A549 (cell line): Measurements from ENCODE around the gene CPA1. TPM values are rescaled to one million over a fixed set of nuclear protein-coding genes. Genes with fewer than 3 reads are reported as not detected.
A peak's percentile ranks its signal among the peaks of the same experiment; 100 is the strongest.

Experiments used
- ATAC-seq, 2 experiments: fragments of 200-7000 bp in 1 of 2; fragments of >200 bp in 1 of 2; cut with Nextera tagmentation in 1 of 2; cut with Tn5 transposase in 1 of 2; 3 replicates each; pipeline versions ENCODE4 v1.8.0 to v1.9.1; 2018 to 2020; ENCODE audit warnings: mild to moderate bottlenecking in 1 of 2, moderate library complexity in 1 of 2
- CTCF ChIA-PET: fragments of 300-600 bp; sonication (Branson Sonifier 250); formaldehyde crosslinking; extraction: SDS; loops from one replicate; lab custom pipeline; 2021; ENCODE audit warnings: antibody characterized with exemption, inconsistent platforms; lab: Yijun Ruan, JAX
- POLR2A ChIA-PET: fragments of 350-600 bp; formaldehyde crosslinking; extraction: SDS; loops from one replicate; lab custom pipeline; 2021; ENCODE audit warnings: antibody characterized with exemption, inconsistent platforms; lab: Yijun Ruan, JAX
- DNase-seq, 2 experiments: peaks; one replicate each; pipeline versions ENCODE4 v3.0.0 to v3.0.0-alpha.2; 2011 to 2016; ENCODE audit warnings: low read depth in 1 of 2, low spot score in 1 of 2
- FAIRE-seq: peaks from 2 replicates; lab custom pipeline; 2011; peaks lifted over from hg19 to GRCh38; lab: Jason Lieb, UNC
- H3K27ac ChIP-seq, 2 experiments: fragments of >200 bp; sonication (Bioruptor Twin); formaldehyde crosslinking; 3 replicates each; pipeline ENCODE4 v1.5.1; 2016 to 2017
- H3K4me1 ChIP-seq: fragments of >200 bp; sonication (Bioruptor Twin); formaldehyde crosslinking; 3 replicates; pipeline ENCODE4 v1.6.1; 2016
- H3K4me2 ChIP-seq: fragments of >200 bp; sonication (Bioruptor Twin); formaldehyde crosslinking; 3 replicates; pipeline ENCODE4 v1.6.1; 2016
- H3K4me3 ChIP-seq: fragments of >200 bp; sonication (Bioruptor Twin); formaldehyde crosslinking; 3 replicates; pipeline ENCODE4 v1.5.1; 2016
- H3K9me3 ChIP-seq: fragments of >200 bp; sonication (Bioruptor Twin); formaldehyde crosslinking; 3 replicates; pipeline ENCODE4 v1.6.1; 2016
- BHLHE40 ChIP-seq: IDR thresholded peaks from 2 replicates; pipeline ENCODE4 v1.6.1; 2012; ENCODE audit warnings: low read depth, low read length, inconsistent platforms
- CBX2 ChIP-seq: fragments of 200-600 bp; sonication (generic); IDR thresholded peaks from 2 replicates; pipeline ENCODE4 v1.6.1; 2016; ENCODE audit warnings: low read depth, mild to moderate bottlenecking, borderline replicate concordance
- CBX8 ChIP-seq: fragments of 200-600 bp; sonication (generic); IDR thresholded peaks from 2 replicates; pipeline ENCODE4 v1.6.1; 2016
- CHD2 ChIP-seq: fragments of 150-350 bp; IDR thresholded peaks from 2 replicates; pipeline ENCODE4 v1.6.1; 2014; ENCODE audit warnings: low read length; ENCODE audit not compliant: partially characterized antibody
- CHD4 ChIP-seq: fragments of 200-600 bp; sonication (generic); IDR thresholded peaks from 2 replicates; pipeline ENCODE4 v1.6.1; 2016; ENCODE audit warnings: antibody characterized with exemption, mild to moderate bottlenecking, borderline replicate concordance
- GATA3 ChIP-seq: IDR thresholded peaks from 2 replicates; pipeline ENCODE4 v1.6.1; 2012; ENCODE audit warnings: borderline replicate concordance
- HDAC2 ChIP-seq: fragments of 200-600 bp; sonication (generic); IDR thresholded peaks from 2 replicates; pipeline ENCODE4 v1.6.1; 2016
- HOXB5 ChIP-seq: fragments of 250-450 bp; sonication (Bioruptor Pico); IDR thresholded peaks from 2 replicates; pipeline ENCODE4 v1.5.0; 2020; ENCODE audit warnings: mild to moderate bottlenecking, moderate library complexity
- JUN ChIP-seq, 2 experiments: fragments of >200 bp; sonication (Bioruptor Twin); formaldehyde crosslinking; IDR thresholded peaks; 2 replicates in 1 of 2; 3 replicates in 1 of 2; pipeline ENCODE4 v1.6.1; 2016 to 2017
- JUNB ChIP-seq: fragments of >200 bp; sonication (Bioruptor Twin); formaldehyde crosslinking; IDR thresholded peaks from 2 replicates; pipeline ENCODE4 v1.6.1; 2016
- KDM1A ChIP-seq: fragments of 200-600 bp; sonication (generic); IDR thresholded peaks from 2 replicates; pipeline ENCODE4 v1.6.1; 2016; ENCODE audit warnings: low read depth, mild to moderate bottlenecking
- KDM5A ChIP-seq: fragments of 200-600 bp; sonication (generic); IDR thresholded peaks from 2 replicates; pipeline ENCODE4 v1.6.1; 2016; ENCODE audit warnings: antibody characterized with exemption, mild to moderate bottlenecking
- PHF8 ChIP-seq: fragments of 200-600 bp; sonication (generic); IDR thresholded peaks from 2 replicates; pipeline ENCODE4 v1.6.1; 2016; ENCODE audit warnings: low read depth, mild to moderate bottlenecking, antibody characterized with exemption, moderate library complexity, borderline replicate concordance
- POLR2A ChIP-seq: IDR thresholded peaks from 2 replicates; pipeline ENCODE4 v1.6.1; 2012; ENCODE audit warnings: mild to moderate bottlenecking, low read length
- POLR2AphosphoS2 ChIP-seq: conservative IDR thresholded peaks from 2 replicates; pipeline ENCODE4 v1.6.1; 2012; ENCODE audit warnings: low read length, improper control_type of control experiment, inconsistent platforms
- SREBF2 ChIP-seq: fragments of 450-650 bp; IDR thresholded peaks from 2 replicates; pipeline ENCODE4 v1.6.1; 2014; ENCODE audit warnings: mild to moderate bottlenecking, moderate library complexity
- WGBS: methylation state at CpG from one replicate; pipeline ENCODE4 v1.1.6; 2017; ENCODE audit errors: missing lambda C conversion rate; 5-methylcytosine and 5-hydroxymethylcytosine counted together
- polyA plus RNA-seq, 4 experiments: library from polyadenylated mRNA; depleted of rRNA in 3 of 4; stranded (reverse); fragments of >200 nt; fragmentation: RNase III in 1 of 4; extraction: RNeasy Plus Mini Kit Qiagen cat#74134 plus additional on column Dnase treatment in 1 of 4; gene quantifications; 2 replicates in 3 of 4; 3 replicates in 1 of 4; pipeline ENCODE4 v1.2.3, GENCODE V29; 2011 to 2017

Gene CPA1
- polyA plus RNA-seq, 2 of the 4 experiments (the other 2 are of a cell fraction): not detected

DNA sequence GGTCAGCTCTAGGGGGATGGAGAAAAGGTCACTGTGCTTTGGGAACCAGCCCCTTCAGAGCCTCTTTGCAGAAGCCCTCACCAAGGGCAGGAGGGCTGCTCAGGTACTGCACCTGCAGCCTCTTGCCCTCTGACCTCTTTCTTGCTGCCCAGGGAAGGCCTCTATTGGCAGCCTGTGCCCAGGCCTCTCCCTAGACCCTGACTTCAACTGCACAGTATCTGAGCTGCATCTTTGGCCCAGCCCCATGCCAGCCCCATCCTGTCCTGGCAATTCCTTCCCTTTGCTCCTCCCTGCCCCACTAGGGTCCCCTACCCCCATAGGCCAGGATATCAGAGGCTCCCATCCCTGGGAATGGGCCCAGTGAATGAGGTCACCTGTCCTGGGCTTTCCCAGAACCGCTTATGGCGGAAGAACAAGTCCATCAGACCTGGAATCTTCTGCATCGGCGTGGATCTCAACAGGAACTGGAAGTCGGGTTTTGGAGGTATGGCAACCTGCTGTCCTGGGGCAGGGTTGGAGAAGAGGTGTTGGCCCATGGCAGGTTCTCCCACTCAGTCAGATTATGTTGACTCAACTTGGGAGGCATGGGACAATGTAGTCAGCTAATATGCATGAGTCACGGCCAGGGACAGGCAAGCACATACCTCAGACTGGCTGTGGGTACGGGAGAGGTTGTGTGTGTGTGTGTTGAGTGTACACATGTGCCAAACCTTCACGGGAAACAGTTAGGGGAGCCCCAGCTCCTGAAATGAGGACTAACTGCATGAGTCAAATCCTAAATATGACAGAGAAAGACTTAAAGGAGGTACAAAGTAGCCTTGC, 17.1 kb upstream of the CPA1 start (continued):
- TF ChIP-seq HDAC2: no peak
- no peak for TF ChIP-seq CHD2
- TF ChIP-seq JUNB: peak; percentile 45; the same call in 1 of the 2 replicates
- TF ChIP-seq HOXB5 (CRISPR knock-in tag): no peak
- no peak for TF ChIP-seq BHLHE40

DNA sequence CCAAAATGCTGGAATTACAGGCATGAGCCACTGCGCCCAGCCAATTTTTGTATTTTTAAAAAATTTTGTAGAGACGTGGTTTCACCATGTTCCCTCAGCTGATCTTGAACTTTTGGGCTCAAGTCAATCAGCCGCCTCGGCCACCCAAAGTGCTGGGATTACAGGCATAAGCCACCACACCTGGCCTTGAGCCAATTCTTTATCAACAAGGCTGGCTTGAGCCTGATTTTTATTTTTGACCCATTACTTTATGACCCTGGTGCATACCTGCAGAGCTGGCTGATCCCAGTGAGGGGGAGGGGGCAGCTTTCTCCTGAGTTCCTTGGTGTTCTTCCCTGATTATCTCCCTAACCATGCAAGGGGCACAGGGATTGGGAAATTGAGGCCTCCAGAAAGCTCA, 15.8 kb upstream of the CPA1 start:
- ChIA-PET POLR2A (interaction anchor here (1.0 kb wide), 1 partner anchor 33 kb away, joined by 7 read pairs; no protein-coding TSS in a partner anchor), CTCF (no interaction called here)
- H3K27ac ChIP-seq: no peak overlapping the region
- WGBS: 94% methylated on average over 4 of the region's 4 CpGs
- no peak overlapping the region for H3K4me3 ChIP-seq
- DNase-seq: no peak
- peaks cover 26% of the 10 kb centered on the region for H3K4me1 ChIP-seq
- no peak for FAIRE-seq
- H3K9me3 ChIP-seq: peaks cover 13% of the 10 kb centered on the region; the same call in 2 of the 3 replicates
- H3K4me2 ChIP-seq: no peak overlapping the region
- no peak for ATAC-seq
- TF ChIP-seq CHD4: no peak
- TF ChIP-seq CBX8: no peak
- TF ChIP-seq GATA3: no peak
- TF ChIP-seq KDM5A: no peak

DNA sequence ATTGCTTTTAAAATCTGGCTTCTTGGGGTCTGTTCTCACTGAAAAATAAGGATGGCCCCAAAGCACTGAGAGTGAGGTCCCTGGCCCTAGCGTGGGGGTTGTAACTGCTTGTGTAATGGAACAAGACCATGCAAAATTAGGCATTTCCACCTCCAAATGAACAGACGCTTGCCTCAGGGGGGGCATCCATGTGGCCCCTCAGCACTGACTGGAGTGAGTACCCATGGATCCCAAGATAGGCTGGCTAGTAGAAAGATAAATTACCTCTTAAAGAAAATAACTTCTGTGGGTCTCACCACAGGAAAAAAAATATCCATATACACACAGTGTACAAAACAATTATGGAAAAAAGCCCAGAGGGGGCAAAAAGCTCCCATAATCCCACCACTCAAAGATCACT, 15.2 kb upstream of the CPA1 start:
- Histone ChIP-seq H3K4me3 (no peak overlapping the region), H3K4me1 (peaks cover 30% of the 10 kb centered on the region), H3K4me2 (no peak overlapping the region), H3K27ac (no peak overlapping the region), H3K9me3 (peaks cover 6% of the 10 kb centered on the region; the same call in 2 of the 3 replicates)
- POLR2A ChIA-PET: no interaction called here
- FAIRE-seq (no peak), DNase-seq (no peak), ATAC-seq (no peak)
- TF ChIP-seq POLR2A (no peak), JUN (IDR thresholded peaks at IDR 0.05) (no peak), KDM1A (no peak), CBX2 (no peak)
- WGBS: 80% methylated on average over 2 of the region's 2 CpGs
- CTCF ChIA-PET: interaction anchor here (1.0 to 1.1 kb wide), 3 partner anchors 16 to 20 kb away, joined by 3 read pairs; partner anchors contain the start of gene CPA5

DNA sequence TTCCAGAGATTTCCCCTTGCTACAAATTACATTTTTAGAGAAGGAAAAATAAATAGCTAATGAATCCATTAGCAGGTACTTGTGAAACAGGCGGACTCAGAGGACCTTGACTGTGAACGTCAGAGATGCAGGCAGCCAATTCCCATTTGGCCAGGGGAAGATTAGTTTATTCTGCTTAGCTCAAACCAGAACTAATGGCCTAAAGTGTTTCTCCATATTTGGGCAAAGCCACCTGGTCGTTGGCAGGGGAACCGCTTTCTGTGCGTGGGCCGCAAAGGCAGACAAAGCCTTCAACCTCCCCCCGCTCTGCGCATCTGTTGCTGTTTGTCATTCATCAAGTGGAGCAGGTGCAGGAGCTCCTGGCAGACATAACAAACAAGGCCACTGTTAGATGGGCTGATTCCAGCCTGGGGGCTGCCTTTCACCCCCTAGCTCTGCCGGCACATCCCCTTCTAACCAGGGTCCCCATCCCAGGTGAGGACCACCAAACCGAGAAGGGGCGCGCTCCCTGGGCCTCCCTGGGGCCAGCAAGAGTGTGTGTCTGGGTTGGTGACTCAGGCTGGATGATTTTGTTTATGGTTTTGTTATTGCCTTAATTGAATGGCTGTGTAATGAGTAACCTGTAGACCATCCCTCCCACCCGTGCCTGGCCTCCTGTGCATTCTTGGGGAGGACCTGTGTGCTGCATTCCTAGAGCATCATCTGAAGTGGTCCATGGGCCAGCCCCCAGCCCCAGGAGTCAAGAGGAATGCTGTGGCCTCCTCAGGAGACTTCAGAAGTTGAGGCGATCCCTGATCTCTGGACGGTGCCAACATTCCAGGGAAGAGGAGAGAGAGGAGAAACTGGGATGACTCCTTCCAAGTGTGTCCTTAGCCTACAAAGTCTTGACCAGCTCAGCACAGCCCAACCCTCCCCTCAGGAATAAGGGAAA, 14.5 kb upstream of the CPA1 start:
- Histone ChIP-seq H3K4me1 (peaks cover 30% of the 10 kb centered on the region), H3K9me3 (peaks cover under 1% of the 10 kb centered on the region; the same call in 2 of the 3 replicates), H3K4me2 (no peak overlapping the region), H3K4me3 (no peak overlapping the region), H3K27ac (no peak overlapping the region)
- DNase-seq (no peak), FAIRE-seq (no peak), ATAC-seq (no peak)
- POLR2A ChIA-PET: no interaction called here
- TF ChIP-seq POLR2AphosphoS2: no peak
- TF ChIP-seq PHF8: no peak
- 83% methylated on average over 15 of the region's 15 CpGs for WGBS
- CTCF ChIA-PET: interaction anchor here (1.0 to 1.3 kb wide), 4 partner anchors 11 to 21 kb away, joined by 3 read pairs; partner anchors contain the start of gene CPA5

DNA sequence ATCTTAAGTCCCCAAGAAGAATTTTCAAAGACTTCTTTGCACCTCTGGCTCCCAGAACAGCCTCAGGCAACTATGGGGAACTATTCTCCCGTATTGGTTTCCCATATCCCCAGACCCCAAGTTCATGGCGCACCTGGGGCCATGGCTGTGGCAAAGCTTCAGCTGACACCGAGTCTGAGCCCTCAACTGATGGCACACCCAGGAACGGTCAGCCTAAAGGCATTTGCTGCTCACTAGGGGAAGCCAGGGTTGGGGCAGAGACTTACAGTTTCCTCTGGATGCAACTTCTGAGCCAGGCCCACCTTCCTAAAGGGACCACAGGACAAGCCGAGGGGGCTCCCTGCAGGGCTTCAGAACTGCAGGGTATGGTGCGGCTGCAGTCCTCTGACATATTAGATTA, 13.7 kb upstream of the CPA1 start:
- ChIA-PET CTCF (interaction anchor here (1.3 kb wide), 1 partner anchor 10 kb away, joined by 3 read pairs; no protein-coding TSS in a partner anchor), POLR2A (no interaction called here)
- no peak for DNase-seq
- no peak for TF ChIP-seq SREBF2
- no peaks in the 10 kb centered on the region for H3K9me3 ChIP-seq
- ATAC-seq: no peak
- FAIRE-seq: no peak
- H3K27ac ChIP-seq: no peak overlapping the region
- 85% methylated on average over 5 of the region's 6 CpGs for WGBS
- H3K4me2 ChIP-seq: no peak overlapping the region
- peaks cover 30% of the 10 kb centered on the region for H3K4me1 ChIP-seq
- no peak overlapping the region for H3K4me3 ChIP-seq
